GM19438 (cell line): ENCODE data around the gene UVSSA.
"Not testable (repeated sequence)": the region's sequence is repeated elsewhere in the genome, so short reads cannot be mapped to it uniquely, and the experiment has no call there.

ENCODE experiments used
- ATAC-seq: cut with Tn5 transposase; IDR thresholded peaks from one replicate; pipeline ENCODE4 v1.9.1; 2021; ENCODE audit warnings: low read depth; ENCODE audit not compliant: unreplicated experiment

Gene UVSSA

DNA sequence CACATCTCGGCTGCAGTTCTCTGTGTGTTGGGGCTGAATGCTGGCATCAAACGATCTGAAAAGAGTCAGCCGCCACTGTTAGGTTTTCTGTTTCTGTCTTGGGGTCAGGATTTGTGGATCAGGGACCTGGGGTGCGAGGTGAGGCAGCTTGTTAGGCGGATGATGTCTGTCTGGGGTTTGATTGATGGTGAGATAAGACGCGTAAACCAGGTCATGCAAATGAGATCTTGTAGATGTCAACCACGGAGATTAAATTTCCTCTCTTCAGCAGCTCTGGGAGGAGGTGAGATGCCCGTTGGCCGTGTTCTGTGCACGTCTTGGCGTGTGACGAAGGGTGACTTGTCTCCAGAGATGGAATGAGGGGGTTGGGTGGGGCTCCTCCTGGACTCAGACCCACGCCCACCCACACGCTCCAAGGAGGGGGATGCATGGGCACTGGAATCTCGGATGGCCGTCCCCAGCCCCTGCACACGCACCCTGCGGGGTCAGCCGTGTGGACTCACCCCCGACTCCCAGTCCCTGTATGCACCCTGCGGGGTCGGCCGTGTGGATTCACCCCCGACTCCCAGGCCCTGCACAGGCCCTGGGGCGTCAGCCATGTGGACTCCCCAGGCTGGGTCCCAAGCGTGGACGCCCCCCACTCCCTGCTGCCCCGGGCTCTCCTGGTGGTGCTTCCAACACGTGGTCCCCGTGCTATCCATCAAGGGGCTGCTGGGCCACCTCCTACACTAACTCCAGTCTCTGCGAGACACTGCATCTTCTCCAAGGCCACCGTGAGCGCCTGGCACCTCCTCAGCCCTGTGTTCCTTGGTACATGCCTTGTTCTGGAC lies 16.0 kb upstream of the UVSSA start:
- ATAC-seq = no peak

DNA sequence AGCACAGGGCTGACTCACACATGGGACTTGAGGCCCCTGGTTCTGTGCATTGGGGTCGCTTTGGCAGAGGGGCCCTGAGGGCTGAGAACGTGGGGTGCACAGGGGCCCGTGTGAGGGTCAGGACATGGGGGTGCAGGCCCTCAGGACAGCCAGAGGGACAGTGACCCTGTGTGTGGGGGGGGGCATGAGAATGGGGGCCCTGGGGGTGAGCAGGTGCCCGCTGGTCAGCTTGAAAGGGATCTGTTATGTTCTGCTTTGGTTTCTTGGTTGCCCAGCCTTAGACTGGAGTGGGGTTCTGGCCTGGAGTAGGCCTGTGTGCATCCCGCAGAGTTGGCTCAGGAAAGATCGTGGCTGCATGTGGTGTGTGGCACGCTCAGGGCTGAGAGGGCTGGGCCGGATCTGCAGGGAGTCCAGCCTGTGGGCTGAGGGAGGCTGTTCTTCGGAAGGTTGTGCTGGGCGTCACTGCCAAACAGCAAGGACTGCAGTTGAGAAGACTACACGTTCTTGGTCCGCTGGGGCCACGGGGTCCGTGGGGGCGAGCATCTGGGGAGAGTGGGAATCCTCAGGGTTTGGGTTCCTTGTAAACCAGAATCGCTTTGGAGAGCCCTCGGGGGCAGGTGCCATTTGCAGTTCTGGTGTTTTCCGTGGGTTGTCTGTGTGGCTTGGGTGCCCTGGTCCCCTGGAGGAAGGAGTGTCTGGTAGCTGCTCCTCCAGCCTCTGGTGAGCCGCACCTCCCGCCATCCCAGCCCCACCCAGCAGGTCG lies 15.2 kb upstream of the UVSSA start:
- no peak for ATAC-seq

DNA sequence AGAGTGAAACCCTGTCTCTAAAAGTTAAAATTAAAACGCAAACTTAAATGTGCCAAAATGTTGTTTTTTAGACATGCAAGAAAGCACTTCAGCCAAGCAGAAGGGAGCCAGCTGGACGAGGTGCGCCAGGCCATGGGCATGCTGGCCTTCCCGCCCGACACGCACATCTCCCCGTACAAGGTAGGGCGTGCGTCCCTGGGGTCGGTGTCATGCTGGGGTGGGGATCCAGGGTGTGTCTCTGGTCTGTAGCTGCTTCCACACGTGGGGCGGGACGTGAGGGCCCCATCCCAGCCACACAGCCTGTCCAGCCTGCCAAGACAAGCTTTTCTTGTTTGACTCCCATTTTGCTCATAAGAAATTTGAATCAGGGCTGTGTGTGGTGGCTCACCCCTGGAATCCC lies 14.3 kb upstream of the UVSSA start:
- ATAC-seq = no peak

DNA sequence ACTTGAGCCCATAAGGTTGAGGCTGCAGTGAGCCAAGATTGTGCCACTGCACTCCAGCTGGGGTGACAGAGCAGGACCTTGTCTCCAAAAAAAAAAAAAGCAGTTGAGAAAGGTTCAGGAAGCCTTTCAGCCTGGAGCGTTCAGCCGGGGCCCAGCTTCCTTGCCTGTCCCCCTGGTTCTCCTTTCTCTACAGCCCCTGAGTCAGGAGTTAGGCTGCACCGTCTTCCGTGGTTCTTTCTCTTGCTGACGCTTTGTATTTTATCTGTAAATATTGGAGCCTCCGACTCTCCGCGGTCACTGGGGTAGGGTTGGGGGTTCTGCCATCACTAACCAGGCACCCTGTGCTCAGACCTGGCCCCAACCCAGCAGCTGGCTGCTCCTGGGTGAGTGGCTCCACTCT lies 13.8 kb upstream of the UVSSA start:
- no peak for ATAC-seq

DNA sequence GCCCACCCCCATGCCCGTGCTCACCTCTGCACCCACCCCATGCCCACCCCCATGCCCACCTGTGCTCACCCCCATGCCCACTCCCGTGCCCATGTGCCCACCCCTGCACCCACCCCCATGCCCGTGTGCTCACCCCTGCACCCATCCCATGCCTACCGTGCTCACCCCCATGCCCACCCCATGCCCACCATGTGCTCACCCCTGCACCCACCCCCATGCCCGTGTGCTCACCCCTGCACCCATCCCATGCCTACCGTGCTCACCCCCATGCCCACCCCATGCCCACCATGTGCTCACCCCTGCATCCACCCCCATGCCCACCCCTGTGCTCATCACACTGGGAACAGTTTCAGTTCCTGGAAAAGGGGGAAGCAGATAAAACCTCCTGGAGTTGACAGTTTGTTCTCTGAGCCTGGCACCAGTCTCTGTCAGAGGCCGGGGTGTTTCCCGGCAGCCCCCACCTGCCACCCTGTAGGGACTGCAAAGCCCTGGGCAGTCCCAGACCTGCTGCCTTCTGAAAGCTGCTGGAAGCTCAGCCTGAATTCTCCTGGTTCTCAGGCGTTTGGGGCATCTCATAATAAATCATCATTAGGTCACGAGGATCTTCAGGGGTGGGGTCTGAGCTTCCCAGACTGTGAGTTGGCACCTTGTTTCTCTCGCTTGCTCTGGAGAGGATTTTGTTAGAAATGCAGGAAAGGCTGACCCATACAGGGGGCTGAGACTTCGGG lies 13.0 kb upstream of the UVSSA start:
- not testable (repeated sequence) for ATAC-seq

DNA sequence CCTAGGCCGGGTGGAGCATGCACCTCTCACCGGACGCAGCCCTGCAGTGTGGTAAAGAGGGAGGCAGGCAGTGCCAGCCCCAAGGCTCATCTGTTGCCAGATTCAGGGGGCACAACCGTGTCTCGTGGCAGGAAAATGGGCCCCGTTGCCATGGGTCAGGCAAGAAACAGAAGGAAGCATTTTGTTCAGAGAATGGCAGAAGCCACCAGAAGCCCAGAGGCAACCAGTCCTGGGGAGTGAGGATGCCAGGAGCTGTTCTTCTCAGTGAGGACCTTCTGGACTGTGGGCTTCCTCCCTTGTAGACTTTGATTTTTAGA lies 12.5 kb upstream of the UVSSA start:
- no peak for ATAC-seq

DNA sequence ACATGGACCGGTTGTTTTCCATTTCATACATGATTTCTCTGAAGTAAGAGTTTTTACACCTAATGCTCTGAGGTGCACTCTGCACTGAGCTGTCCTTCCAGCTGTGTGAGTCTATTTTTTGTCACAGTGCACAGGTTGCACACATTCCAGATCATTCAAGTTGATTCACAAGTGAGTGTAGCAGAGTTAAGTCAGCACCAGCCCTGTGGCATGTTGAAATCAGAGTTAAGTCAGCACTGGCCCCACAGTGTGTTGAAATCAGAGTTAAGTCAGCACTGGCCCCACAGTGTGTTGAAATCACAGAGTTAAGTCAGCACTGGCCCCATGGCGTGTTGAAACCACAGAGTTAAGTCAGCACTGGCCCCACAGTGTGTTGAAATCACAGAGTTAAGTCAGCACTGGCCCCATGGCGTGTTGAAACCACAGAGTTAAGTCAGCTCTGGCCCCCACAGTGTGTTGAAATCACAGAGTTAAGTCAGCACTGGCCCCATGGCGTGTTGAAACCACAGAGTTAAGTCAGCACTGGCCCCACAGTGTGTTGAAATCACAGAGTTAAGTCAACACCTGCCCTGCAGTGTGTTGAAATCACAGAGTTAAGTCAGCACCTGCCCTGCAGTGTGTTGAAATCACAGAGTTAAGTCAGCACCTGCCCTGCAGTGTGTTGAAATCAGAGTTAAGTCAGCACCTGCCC lies 11.7 kb upstream of the UVSSA start:
- ATAC-seq = not testable (repeated sequence)

DNA sequence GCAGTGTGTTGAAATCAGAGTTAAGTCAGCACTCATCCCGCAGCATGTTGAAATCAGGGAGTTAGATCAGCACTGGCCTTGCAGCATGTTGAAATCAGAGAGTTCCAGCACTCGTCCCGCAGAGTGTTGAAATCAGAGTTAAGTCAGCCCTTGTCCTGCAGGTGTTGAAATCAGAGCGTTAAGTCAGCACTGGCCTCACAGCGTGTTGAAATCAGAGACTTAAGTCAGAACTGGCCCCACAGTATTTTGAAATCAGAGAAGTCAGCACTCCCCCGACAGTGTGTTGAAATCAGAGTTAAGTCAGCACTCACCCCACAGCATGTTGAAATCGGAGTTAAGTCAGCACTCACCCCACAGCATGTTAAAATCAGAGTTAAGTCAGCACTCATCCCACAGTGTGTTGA lies 10.9 kb upstream of the UVSSA start:
- no peak for ATAC-seq

DNA sequence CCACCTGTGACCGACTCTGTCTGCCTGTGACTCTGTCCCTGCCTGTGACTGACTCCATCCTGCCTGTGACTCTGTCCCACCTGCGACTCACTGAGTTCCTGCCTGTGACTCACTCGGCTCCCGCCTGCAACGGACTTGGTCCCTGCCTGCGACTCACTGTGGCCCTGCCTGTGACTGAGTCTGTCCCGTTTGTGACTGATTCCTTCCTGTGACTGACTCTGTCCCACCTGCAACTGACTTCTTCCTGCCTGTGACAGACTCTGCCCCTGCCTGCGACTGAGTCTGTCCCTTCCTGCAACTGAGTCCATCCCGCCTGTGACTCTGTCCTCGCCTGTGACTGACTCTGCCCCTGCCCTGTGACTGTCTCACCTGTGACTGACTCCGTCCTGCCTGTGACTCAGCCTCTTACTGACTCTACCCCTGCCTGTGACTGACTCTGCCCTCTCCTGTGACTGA lies 9.6 kb upstream of the UVSSA start:
- no peak for ATAC-seq

DNA sequence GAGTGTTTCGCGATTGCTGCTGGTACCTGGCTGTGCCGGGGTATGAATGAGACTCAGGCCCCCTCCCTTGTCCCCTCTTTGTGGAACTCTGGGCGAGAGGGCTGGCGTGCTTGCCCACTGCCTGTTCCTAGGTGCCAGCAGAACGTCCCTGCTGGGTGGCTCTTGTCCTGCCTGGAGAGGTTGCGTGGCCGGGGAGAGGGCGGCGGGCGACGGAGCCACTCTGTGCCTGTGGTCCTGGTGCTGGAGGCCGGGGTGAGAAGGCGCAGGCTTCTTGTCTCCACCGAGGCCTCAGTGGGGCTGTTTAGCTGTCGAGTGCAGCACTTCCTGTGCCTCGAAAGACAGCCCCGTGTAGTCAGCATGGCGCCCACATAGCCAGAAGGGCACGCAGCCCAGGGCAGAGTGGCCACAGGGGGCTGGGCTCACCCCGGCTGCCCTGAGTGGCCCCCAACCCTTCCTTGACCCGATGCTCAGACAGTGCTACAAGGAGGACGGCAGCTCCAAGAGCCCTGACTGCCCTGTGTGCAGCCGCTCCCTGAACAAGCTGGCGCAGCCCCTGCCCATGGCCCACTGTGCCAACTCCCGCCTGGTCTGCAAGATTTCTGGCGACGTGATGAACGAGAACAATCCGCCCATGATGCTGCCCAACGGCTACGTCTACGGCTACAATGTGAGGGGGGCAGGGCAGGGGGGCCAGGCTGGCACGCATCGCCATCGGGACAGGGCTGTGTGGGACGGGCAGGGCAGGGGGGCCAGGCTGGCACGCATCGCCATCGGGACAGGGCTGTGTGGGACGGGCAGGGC lies 8.9 kb upstream of the UVSSA start:
- no peak for ATAC-seq

DNA sequence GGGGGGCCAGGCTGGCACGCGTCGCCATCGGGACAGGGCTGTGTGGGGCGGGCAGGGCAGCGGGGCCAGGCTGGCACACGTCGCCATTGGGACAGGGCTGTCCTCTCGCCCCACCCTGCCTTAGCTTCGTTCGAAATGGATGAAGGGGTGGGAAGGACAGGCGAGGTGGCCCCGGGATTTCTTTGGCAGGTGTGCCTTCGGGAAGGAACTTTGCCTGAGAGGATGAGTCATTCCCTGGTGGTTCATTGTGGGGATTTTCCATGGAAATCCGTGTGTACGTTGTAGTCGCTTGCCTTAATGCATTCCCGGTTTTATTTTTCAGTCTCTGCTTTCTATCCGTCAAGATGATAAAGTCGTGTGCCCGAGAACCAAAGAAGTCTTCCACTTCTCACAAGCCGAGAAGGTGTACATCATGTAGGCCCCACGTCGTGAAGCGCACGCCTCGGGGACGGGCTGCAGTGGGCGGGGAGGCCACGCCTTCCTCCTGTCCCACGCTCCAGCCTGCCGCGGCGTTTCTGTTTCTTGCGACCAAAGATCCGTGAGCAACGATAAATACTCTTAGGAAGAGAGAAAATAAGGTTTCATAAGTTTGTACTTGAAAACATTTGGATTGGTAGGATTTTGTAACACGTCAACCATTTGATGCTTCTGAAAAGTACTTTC lies 8.1 kb upstream of the UVSSA start:
- no peak for ATAC-seq

DNA sequence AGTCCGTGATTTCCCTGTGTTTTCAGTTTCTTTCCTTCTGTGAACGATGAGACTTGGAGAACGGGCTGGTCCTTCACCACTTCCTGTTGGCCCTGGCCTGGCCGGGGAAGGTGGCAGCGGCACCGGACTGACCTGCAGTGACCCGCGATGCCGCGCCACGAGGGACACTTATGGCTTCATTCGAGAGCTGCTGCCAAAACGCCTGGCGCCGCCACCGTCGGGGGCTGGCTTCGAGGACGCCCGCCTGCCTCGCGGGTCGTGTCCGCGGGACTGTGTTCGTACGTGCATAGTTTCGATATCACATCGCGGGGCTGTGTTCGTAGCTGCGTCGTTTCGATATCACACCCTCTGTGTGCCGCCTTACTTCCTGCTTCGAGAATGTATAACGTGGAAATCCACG lies 7.5 kb upstream of the UVSSA start:
- no peak for ATAC-seq

DNA sequence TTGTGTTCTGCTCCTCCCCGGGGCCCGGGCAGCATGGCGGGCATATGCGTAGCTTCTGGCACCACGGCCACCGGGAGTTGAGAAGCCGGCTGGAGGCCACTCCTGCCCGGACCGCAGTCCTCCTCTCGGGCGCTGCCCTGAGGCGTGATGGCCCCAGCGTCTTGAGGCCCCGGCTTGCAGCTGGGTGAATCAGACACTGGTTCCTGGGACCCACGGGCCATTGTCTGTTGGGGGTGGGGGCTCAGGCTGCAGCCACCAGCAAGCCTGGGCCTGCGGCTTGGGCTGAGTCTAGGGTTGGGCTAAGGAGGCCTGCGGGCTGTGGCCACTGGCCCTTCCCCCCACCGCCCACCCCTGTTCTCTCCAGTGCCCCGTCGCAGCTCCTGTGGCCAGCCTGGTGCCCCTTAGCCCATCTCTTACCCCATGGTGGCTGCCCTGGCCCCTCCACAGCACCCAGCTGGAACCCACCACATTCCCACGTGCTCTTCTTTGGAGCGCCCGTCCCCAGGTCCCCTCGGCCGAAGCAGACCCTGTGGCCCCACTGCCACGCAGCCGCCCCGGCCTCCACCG lies 6.7 kb upstream of the UVSSA start:
- no peak for ATAC-seq

DNA sequence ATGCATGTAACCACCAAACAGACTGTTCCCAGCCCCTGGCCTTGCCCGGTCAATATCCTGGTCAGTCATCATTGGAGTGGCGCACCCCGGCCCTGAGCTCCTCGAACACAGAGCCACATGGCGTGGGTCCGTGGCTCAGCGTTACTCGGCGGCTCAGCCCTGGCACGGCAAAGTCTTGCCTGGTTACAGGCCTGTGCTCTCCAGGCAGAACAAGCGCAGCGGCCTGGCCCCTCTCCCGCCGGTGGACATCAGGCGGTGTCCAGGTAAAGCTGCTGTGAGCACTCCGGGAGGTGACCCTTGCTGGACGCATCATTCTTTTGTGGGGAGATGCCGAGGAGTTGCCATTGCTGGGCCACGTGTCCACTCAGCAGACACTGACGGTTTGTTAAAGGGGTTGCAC lies 6.1 kb upstream of the UVSSA start:
- no peak for ATAC-seq

DNA sequence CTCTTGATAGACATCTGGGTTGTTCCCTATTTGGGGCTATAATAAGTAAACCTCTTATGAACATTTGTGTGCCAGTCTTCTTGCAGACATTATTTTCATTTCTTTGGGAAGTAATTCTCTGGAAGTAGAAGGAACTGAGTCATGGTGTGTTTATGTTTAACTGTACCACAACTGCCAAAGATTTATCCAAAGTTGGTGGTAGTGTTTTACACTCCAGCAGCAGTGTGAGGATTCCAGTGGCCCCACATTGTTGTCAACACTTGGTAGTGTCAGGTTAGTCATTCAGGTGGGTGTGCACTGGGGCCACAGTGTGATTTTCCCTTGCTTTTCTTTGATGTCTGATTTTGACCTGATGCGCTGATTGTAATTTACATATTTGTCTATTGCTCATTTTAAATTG lies 5.0 kb upstream of the UVSSA start:
- ATAC-seq = no peak

DNA sequence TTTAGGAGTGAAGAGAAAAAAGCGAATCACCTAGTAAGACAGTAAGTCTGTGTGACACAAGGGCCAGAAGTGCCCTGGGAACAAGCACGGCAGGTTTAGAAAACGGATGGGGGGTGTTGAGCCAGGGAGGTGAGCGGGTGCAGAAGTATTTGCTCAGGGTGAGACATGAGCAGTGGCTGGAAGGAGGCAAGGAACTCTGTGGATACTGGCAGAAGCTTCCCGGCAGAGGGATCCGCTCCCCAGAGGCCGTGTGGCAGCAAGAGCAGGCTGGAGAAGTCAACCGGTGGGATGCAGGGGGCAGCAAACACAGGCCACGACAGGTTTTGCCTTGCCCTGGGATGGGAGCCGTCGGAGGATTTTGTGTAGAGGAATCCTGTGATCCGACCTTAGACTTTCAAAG lies 2.3 kb upstream of the UVSSA start:
- ATAC-seq = no peak

DNA sequence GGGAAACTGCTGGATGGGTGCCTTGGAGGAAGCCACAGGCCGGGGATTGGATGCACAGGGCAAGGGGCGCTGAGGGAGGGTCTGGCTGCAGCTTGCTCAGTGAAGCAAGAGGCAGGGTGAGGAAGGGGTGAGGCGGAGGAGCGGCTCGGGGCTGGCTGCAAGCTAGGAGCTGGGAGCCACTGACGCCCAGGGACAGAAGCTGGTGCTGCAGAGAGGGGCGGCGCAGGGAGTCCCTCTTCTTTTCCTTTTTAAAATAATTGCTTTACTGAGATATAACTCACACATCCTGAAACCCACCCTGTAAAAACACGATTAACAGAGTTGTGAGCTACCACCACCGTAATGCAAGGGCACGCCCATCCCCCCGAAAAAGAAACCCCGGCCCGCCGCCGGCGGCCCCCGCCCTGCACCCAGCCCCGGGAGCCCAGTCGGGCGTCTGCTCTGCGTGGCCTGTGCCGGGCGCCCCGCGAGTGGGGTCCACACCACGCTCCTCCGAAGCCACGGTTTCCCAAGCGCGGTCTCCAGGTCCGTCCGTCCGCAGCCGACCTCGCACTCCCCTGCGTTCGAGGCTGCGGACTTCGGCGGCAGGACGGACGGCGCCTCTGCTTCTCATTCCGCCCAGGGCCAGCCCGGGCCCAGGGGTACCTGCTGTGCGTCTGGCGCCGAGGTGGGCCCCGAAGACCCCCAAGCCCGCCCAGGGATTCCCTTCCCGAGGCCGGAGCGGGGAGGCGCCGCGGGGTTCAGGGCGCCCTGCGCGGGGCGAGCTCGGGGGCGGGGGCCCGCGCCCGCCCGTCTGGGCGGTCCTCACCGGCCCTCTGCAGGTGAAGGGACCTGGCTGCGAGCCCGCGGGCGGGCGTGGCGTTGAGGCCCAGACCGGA lies 866 bp upstream of the UVSSA start:
- peak; percentile 31 for ATAC-seq

DNA sequence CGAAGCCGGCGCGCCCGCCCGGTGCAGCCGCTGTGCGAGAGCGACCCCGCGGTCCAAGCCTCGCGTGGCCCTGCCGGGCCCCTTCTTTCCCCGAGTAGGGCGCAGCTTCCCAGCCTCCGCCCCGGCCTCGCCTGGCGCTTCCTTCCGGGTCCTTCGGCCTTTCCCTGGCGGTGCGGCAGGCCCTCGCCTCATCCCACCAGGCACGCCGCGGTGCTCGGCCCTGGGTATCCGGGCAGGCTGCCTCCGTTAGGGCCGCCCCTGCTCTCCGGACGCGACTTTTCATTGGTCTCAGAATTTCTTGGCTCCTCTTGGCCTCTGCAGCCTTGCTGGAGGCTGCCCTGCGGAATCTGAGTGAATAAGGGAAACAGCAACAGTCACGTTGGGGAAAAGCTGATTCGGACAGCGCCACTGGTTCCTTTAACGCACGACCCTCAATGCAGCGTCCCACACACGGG lies 429 bp downstream of the UVSSA start:
- ATAC-seq = peak; percentile 20
